HUES64 (cell line): ENCODE data around the gene SMAP2.
A peak's percentile ranks its signal among the peaks of the same experiment; 100 is the strongest.

ENCODE experiments used
- H3K27ac ChIP-seq: 2 replicates; pipeline ENCODE4 v1.7.0; 2013; ENCODE audit warnings: low read depth, low read length, inconsistent platforms
- H3K27me3 ChIP-seq: 2 replicates; pipeline ENCODE4 v1.6.1; 2013; ENCODE audit warnings: mild to moderate bottlenecking, low read length; ENCODE audit not compliant: insufficient read depth
- H3K36me3 ChIP-seq: 2 replicates; pipeline ENCODE4 v1.6.1; 2013; ENCODE audit warnings: mild to moderate bottlenecking, low read length; ENCODE audit not compliant: insufficient read depth
- H3K4me1 ChIP-seq: 2 replicates; pipeline ENCODE4 v1.6.1; 2013; ENCODE audit warnings: mild to moderate bottlenecking, low read length, moderate library complexity; ENCODE audit not compliant: insufficient read depth
- H3K4me3 ChIP-seq: 2 replicates; pipeline ENCODE4 v1.5.1; 2013; ENCODE audit warnings: mild to moderate bottlenecking, low read length, moderate library complexity
- H3K9ac ChIP-seq: 2 replicates; pipeline ENCODE4 v1.6.1; 2013; ENCODE audit warnings: mild to moderate bottlenecking, low read depth, low read length
- H3K9me3 ChIP-seq: 2 replicates; pipeline ENCODE4 v1.6.1; 2013; ENCODE audit warnings: low read depth, low read length; ENCODE audit not compliant: insufficient read depth
- WGBS: fragments of 150-250, 120-280 bp; methylation state at CpG from one replicate; pipeline ENCODE4 v1.1.7; 2013; ENCODE audit warnings: missing lambda C conversion rate; 5-methylcytosine and 5-hydroxymethylcytosine counted together

Gene SMAP2

GRCh38 chr1:40372658-40373322 lies 737 bp upstream of the SMAP2 start:
- no peaks in the 10 kb centered on the region for H3K36me3 ChIP-seq
- no peaks in the 10 kb centered on the region for H3K9me3 ChIP-seq
- H3K27ac ChIP-seq = no peak overlapping the region
- peaks cover 4% of the 10 kb centered on the region for H3K4me1 ChIP-seq
- no peak overlapping the region for H3K9ac ChIP-seq
- WGBS = 80% methylated on average over 6 of the region's 6 CpGs
- peak overlapping the region; percentile 40 for H3K4me3 ChIP-seq
- H3K27me3 ChIP-seq = peaks cover 12% of the 10 kb centered on the region

DNA sequence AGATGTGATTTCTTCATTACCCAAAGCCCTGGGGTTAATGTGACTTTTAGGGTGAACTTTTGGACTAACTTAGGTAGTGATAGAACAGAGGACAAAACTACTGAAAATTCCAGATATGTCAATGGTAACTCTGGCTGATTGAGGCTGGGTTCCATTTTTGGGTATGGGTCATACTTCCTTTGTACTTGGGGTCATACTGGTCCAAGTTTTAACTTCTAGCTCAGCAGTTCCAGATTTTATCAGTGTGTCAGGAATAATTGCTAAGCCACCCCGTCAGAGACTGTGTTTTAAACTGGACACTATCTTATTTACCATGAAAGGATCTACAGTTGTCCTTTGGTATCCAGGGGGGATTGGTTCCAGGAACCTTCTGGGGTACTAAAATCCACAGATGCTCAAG lies 4.0 kb downstream of the SMAP2 start:
- H3K4me1 ChIP-seq = peaks cover 4% of the 10 kb centered on the region

DNA sequence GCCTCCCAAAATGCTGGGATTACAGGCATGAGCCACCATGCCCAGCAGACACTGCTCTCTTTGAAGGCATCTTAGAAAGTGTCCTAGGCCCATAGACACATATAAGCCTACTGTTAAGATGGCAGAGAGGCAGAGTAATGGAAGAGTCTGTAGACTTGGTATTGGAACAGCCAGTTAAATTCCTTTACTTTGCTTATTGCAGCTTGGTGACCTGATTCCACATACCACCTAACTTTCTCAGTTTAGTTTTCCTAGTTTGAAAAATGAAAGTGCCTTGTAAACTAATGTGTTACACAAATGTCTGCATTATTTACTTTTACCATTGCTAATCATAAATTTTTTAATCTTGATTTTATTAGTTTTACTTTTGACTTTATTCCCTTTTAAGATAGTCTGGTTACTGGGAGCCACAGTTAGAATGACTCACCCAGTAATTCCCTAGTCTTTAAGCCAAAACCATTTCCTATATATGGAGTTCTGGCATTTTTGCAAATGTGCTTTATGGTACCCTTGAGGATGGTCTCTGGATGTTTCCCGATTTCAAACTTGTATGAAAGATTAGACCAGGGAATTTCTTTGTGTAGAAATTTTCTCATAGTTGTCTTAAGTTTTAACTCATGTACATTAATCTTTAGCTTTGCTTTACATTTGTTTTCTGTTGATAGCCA lies 6.4 kb downstream of the SMAP2 start:
- Histone ChIP-seq H3K9ac (no peak overlapping the region), H3K36me3 (no peaks in the 10 kb centered on the region), H3K4me3 (no peak overlapping the region), H3K9me3 (no peaks in the 10 kb centered on the region), H3K4me1 (peaks cover 7% of the 10 kb centered on the region; the same call in 1 of the 2 replicates), H3K27me3 (peaks cover 4% of the 10 kb centered on the region; the same call in 1 of the 2 replicates), H3K27ac (no peak overlapping the region)
- WGBS = 83% methylated on average over 1 of the region's 1 CpG

More for the DNA sequence above, 4.0 kb downstream of the SMAP2 start:
- no peak overlapping the region for H3K4me3 ChIP-seq
- H3K27ac ChIP-seq = no peak overlapping the region
- H3K36me3 ChIP-seq = no peaks in the 10 kb centered on the region
- 75% methylated on average over 1 of the region's 1 CpG for WGBS
- H3K27me3 ChIP-seq = peaks cover 12% of the 10 kb centered on the region
- H3K9me3 ChIP-seq = no peaks in the 10 kb centered on the region
- no peak overlapping the region for H3K9ac ChIP-seq

DNA sequence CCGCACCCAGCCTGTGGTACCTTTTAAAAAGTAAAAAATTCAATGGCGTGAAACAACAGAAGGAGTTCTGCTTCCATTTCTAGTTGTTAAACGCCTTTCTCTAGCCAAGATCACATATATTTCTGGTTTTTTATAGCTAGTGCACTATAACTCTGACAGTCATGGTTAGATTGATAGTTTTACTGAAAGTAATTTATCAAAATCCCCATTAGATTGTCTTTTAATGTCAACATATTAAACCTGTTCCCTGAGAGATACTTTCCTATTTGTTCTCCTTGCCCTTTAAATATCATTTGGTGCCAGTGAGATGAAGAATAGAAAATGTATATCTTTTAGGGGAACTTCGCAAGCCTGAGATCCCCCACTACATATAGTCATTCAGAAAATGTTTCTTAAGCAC lies 7.3 kb downstream of the SMAP2 start:
- Histone ChIP-seq H3K9ac (no peak overlapping the region), H3K36me3 (no peaks in the 10 kb centered on the region), H3K4me3 (no peak overlapping the region), H3K27me3 (no peaks in the 10 kb centered on the region), H3K9me3 (no peaks in the 10 kb centered on the region), H3K27ac (no peak overlapping the region), H3K4me1 (peaks cover 7% of the 10 kb centered on the region; the same call in 1 of the 2 replicates)
- WGBS = 95% methylated on average over 3 of the region's 4 CpGs

DNA sequence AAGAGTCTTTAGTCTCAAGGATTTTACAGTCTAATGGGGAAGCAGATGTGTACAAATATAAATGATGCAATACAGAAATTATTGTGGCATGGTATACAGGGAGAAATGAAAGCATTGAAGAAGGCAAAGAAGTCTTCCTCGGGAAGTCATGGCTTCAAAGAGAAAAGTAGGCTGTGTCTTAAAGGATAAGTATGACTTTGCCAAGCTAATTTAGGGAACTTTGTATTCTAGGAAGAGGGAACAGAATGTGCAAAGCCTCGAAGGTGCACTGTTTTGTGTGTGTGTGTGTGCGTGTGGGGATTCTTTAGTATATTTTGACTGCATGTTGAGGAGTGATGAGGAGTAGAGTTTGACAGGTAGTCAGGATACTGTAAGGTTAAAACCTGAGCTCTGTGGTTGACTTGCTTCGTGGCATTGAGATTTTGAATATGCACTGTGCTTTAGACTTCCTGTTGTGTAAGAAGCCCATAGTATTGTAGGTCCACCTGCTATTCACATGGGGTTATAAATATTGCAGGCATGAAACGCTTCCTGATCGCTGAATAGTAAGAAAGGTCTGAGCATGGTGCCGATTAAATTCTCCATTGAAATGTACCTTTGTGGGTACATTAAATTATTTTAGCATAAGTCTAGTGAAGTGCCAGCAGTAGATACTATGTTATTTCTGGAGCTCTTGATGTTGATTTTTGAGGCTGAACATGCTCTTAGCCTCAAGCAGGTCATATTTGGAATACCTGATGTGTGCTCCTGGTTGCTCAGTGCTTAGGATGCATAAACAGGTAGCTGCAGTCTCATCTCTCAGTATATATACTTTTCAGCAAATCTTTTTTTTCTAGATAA lies 8.0 kb downstream of the SMAP2 start:
- WGBS = 86% methylated on average over 7 of the region's 7 CpGs
- Histone ChIP-seq H3K27ac (no peak overlapping the region), H3K9ac (no peak overlapping the region), H3K4me3 (no peak overlapping the region), H3K9me3 (no peaks in the 10 kb centered on the region), H3K4me1 (peaks cover 7% of the 10 kb centered on the region; the same call in 1 of the 2 replicates), H3K36me3 (no peaks in the 10 kb centered on the region), H3K27me3 (no peaks in the 10 kb centered on the region)

DNA sequence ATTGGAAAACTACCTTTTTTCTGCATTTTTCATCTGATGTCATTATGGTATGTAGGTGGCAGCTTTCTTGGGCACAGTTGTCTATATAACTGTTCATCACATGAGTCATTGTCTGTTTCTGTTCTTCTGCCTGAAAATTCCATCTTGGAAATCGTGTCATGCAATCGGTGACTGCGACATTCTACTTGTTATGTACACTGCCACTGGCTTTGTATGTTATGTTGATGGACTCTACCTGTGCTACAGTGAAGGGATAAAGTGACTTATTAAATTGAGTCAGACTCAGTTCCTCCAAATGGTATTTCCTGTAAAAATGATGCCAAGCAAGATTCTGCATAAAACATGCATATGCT lies 8.6 kb downstream of the SMAP2 start:
- H3K9ac ChIP-seq = no peak overlapping the region
- H3K9me3 ChIP-seq = no peaks in the 10 kb centered on the region
- H3K36me3 ChIP-seq = no peaks in the 10 kb centered on the region
- no peak overlapping the region for H3K4me3 ChIP-seq
- H3K4me1 ChIP-seq = peaks cover 7% of the 10 kb centered on the region; the same call in 1 of the 2 replicates
- H3K27ac ChIP-seq = no peak overlapping the region
- 97% methylated on average over 3 of the region's 3 CpGs for WGBS
- no peaks in the 10 kb centered on the region for H3K27me3 ChIP-seq

DNA sequence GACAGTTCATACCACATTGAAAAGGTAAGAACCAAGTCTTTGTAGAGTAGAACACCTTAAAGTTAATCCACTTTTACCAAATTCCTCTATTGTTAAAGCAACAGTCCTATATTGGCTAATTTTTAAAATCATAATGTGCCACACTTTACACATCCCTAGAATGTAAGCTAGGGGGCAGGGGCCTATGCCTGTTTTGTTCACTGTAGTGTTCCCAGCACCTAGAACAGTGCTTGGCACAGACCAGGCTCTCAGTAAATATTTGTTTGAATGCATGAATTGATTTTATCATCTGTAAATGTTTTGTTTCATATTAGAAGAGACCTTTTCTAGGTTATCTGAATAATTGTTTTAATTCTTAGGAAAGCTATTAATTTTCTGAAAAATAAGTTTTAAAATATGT lies 9.1 kb downstream of the SMAP2 start:
- no peak overlapping the region for H3K4me3 ChIP-seq
- no peaks in the 10 kb centered on the region for H3K27me3 ChIP-seq
- H3K4me1 ChIP-seq = peaks cover 7% of the 10 kb centered on the region; the same call in 1 of the 2 replicates
- H3K36me3 ChIP-seq = no peaks in the 10 kb centered on the region
- H3K9me3 ChIP-seq = no peaks in the 10 kb centered on the region
- no peak overlapping the region for H3K27ac ChIP-seq
- H3K9ac ChIP-seq = no peak overlapping the region

DNA sequence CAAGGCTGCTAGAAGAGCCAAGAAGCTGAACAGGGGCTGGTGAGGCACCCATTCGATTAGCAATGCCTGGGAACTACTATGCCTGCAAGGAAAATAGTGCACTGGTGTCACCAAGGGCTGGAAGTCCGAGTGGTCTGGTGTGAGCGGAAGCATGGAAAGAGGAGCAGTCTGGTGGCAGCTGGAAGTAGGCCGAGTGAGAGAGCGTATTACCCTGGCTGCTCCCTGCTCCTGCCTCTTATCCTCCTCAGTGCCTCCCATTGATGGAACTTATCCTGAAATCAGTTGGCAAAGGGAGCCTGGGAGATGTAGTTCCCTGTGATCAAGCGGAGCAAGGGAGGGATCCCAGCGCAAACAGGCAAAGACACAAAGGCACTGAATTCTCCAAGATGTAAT lies 9.6 kb downstream of the SMAP2 start:
- H3K27ac ChIP-seq = no peak overlapping the region
- H3K27me3 ChIP-seq = no peaks in the 10 kb centered on the region
- no peak overlapping the region for H3K4me3 ChIP-seq
- 84% methylated on average over 7 of the region's 7 CpGs for WGBS
- H3K9ac ChIP-seq = peak overlapping the region; percentile 26; the same call in 1 of the 2 replicates
- no peaks in the 10 kb centered on the region for H3K36me3 ChIP-seq
- H3K4me1 ChIP-seq = peaks cover 7% of the 10 kb centered on the region; the same call in 1 of the 2 replicates
- H3K9me3 ChIP-seq = no peaks in the 10 kb centered on the region

DNA sequence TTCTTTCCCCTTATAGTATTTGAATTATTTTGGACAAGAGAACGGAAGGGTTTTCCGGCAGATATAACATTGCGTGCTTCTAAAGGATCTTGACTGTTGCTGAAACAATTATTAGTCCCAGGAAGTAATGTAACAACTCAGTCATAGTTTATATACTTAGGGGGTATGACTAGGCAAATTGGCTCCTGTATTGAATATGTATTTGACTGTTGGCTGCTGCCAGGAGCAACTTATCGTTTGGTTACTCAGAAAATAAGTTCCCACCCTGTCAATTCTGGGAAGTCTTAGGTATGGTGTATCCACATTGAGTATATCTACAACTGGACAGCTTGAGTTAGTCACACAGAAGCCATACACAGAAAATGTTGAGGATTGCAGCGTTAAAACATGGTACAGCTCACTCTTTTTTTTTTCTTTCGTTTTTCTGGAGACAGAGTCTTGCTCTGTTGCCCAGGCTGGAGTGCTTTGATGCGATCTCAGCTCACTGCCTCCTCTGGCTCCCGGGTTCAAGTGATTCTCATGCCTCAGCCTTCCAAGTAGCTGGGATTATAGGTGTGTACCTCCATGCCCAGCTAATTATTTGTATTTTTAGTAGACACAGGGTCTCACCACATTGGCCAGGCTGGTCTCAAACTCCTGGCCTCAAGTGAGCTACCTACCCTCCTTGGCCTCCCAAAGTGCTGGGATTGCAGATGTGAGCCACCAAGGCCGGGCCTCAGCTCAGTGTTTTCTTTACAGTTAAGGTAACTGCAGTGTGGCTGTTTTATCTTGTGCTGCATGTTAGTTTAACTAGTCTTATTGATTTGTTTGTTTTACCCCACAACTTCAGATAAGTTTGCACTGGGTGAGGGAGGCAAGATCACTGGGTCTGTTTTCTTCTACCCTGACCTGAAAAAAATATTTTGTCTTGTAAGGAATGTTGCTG lies 10.2 kb downstream of the SMAP2 start:
- no peaks in the 10 kb centered on the region for H3K27me3 ChIP-seq
- no peak overlapping the region for H3K4me3 ChIP-seq
- no peaks in the 10 kb centered on the region for H3K36me3 ChIP-seq
- peaks cover 7% of the 10 kb centered on the region; the same call in 1 of the 2 replicates for H3K4me1 ChIP-seq
- no peak overlapping the region for H3K27ac ChIP-seq
- H3K9me3 ChIP-seq = no peaks in the 10 kb centered on the region
- H3K9ac ChIP-seq = no peak overlapping the region
- 92% methylated on average over 9 of the region's 9 CpGs for WGBS

DNA sequence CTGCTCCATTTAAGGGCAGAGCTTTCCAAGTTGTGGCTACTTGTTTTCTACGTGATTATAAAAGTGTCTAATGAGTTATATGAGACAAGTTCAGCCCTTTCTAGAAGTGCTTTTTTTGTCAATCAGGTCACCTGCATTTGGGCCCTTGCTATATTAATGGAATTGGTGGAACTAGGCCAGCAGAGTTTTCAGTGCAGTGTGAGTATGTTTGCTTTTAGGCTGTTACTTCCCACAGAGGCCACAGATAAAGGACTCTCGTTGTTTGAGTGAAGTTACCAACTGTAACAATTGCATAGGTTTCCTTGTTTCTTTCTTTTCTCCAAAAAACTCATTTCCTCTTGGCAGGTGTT lies 10.9 kb downstream of the SMAP2 start:
- Histone ChIP-seq H3K27me3 (no peaks in the 10 kb centered on the region), H3K9ac (no peak overlapping the region), H3K36me3 (no peaks in the 10 kb centered on the region), H3K27ac (no peak overlapping the region), H3K4me1 (peaks cover 7% of the 10 kb centered on the region; the same call in 1 of the 2 replicates), H3K4me3 (no peak overlapping the region), H3K9me3 (no peaks in the 10 kb centered on the region)
- 91% methylated on average over 2 of the region's 2 CpGs for WGBS
